Measurements from ENCODE around the gene MAST4. TPM values are rescaled to one million over a fixed set of nuclear protein-coding genes. Genes with fewer than 3 reads are reported as not detected.

MAST4 gene
- polyA plus RNA-seq, 2 of the 4 experiments (the other 2 are of a cell fraction), result 1.2 to 5.8 TPM

- H3K27ac ChIP-seq, result no peak overlapping the region
- no peak for ATAC-seq
- WGBS (ENCODE audit: missing lambda C conversion rate), result 18% methylated on average over 1 of the region's 1 CpG
- POLR2A ChIA-PET, result no interaction called here
- no peak overlapping the region for H3K4me3 ChIP-seq
- no peak for FAIRE-seq
- no peak for DNase-seq (ENCODE audit: low read depth in 1 of 2, low spot score in 1 of 2)
- H3K4me1 ChIP-seq, result no peaks in the 10 kb centered on the region
- TF ChIP-seq RARB (CRISPR knock-in tag; IDR thresholded peaks at IDR 0.05) (no peak), HOXA7 (CRISPR knock-in tag; IDR thresholded peaks at IDR 0.05) (no peak), POLR2A (IDR thresholded peaks at IDR 0.05; ENCODE audit: low read length) (no peak), EHMT2 (IDR thresholded peaks at IDR 0.05; ENCODE audit: low read depth) (no peak), MYC (IDR thresholded peaks at IDR 0.05; ENCODE audit: borderline replicate concordance, low read length) (no peak)
- TF ChIP-seq, protein P1, sequence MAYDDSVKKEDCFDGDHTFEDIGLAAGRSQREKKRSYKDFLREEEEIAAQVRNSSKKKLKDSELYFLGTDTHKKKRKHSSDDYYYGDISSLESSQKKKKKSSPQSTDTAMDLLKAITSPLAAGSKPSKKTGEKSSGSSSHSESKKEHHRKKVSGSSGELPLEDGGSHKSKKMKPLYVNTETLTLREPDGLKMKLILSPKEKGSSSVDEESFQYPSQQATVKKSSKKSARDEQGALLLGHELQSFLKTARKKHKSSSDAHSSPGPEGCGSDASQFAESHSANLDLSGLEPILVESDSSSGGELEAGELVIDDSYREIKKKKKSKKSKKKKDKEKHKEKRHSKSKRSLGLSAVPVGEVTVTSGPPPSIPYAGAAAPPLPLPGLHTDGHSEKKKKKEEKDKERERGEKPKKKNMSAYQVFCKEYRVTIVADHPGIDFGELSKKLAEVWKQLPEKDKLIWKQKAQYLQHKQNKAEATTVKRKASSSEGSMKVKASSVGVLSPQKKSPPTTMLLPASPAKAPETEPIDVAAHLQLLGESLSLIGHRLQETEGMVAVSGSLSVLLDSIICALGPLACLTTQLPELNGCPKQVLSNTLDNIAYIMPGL (CRISPR knock-in tag; IDR thresholded peaks at IDR 0.05; ENCODE audit: borderline replicate concordance), result no peak
- no peaks in the 10 kb centered on the region for H3K9me3 ChIP-seq
- CTCF ChIA-PET, result interaction anchor here (0.5 to 2.3 kb wide), 4 partner anchors 8 to 19 kb away, joined by 3 to 8 read pairs (median 5); no protein-coding TSS in a partner anchor
- H3K4me2 ChIP-seq, result no peak overlapping the region
Observed at GRCh38 chr5:66841264-66841663, 245.1 kb downstream of the MAST4 start.

DNA sequence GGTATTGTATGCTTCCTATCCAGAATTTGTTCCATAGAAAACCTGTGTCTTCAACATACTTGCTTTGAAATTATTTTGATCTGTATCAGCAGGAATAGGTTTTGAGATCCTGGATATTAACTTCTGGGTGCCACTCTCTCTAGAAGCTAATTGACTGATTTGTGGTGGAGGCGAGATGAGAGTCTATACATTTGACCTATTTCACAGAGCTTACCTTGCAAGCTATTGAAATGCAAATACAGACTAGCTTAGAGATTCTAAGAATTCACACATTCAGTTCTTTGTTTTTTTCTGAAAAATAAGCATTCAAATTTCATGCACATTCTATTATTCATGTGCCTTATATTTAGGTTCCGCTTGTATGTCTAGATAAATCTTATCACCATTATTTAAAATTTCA, 246.3 kb downstream of the MAST4 start:
- DNase-seq (ENCODE audit: low read depth in 1 of 2, low spot score in 1 of 2) (no peak), ATAC-seq (no peak), FAIRE-seq (peak; percentile 32)
- no peak for TF ChIP-seq CHD4 (IDR thresholded peaks at IDR 0.05; ENCODE audit: borderline replicate concordance)
- no peak for TF ChIP-seq HOXA7 (CRISPR knock-in tag; IDR thresholded peaks at IDR 0.05)
- no peak for TF ChIP-seq NFE2L2 (conservative IDR thresholded peaks at IDR 0.05; ENCODE audit: low read length)
- TF ChIP-seq HOXB13 (CRISPR knock-in tag; IDR thresholded peaks at IDR 0.05; ENCODE audit: low read depth), result no peak
- TF ChIP-seq, protein P1 (CRISPR knock-in tag; IDR thresholded peaks at IDR 0.05; ENCODE audit: borderline replicate concordance), result no peak
- no peak for TF ChIP-seq KDM1A (IDR thresholded peaks at IDR 0.05; ENCODE audit: low read depth)
- no peak for TF ChIP-seq CBX2 (IDR thresholded peaks at IDR 0.05; ENCODE audit: borderline replicate concordance, low read depth)
- TF ChIP-seq E2F6 (IDR thresholded peaks at IDR 0.05; ENCODE audit: borderline replicate concordance, low read depth), result no peak
- no peak for TF ChIP-seq SREBF2 (IDR thresholded peaks at IDR 0.05)
- no peak for TF ChIP-seq CHD2 (IDR thresholded peaks at IDR 0.05; ENCODE audit: low read length, partially characterized antibody)
- no peak overlapping the region for H3K4me2 ChIP-seq
- H3K4me1 ChIP-seq, result no peaks in the 10 kb centered on the region
- no peak overlapping the region for H3K4me3 ChIP-seq
- H3K9me3 ChIP-seq, result no peaks in the 10 kb centered on the region
- POLR2A ChIA-PET, result no interaction called here
- no peak overlapping the region for H3K27ac ChIP-seq
- WGBS (ENCODE audit: missing lambda C conversion rate), result 94% methylated on average over 2 of the region's 2 CpGs
- CTCF ChIA-PET, result interaction anchor here (2.3 kb wide), 1 partner anchor 12 kb away, joined by 6 read pairs; no protein-coding TSS in a partner anchor

- CTCF ChIA-PET, result interaction anchor here (2.3 kb wide), 1 partner anchor 12 kb away, joined by 6 read pairs; no protein-coding TSS in a partner anchor
Observed at GRCh38 chr5:66843065-66843464, 246.9 kb downstream of the MAST4 start.

More at GRCh38 chr5:66843065-66843464, 246.9 kb downstream of the MAST4 start:
- Histone ChIP-seq H3K9me3 (no peaks in the 10 kb centered on the region), H3K4me3 (no peak overlapping the region), H3K4me1 (no peaks in the 10 kb centered on the region), H3K27ac (no peak overlapping the region), H3K4me2 (no peak overlapping the region)
- no peak for FAIRE-seq
- no peak for DNase-seq (ENCODE audit: low read depth in 1 of 2, low spot score in 1 of 2)
- TF ChIP-seq HOXA7 (CRISPR knock-in tag; IDR thresholded peaks at IDR 0.05) (no peak), POLR2A (IDR thresholded peaks at IDR 0.05; ENCODE audit: low read length) (no peak), CHD4 (IDR thresholded peaks at IDR 0.05; ENCODE audit: borderline replicate concordance) (no peak), EHMT2 (IDR thresholded peaks at IDR 0.05; ENCODE audit: low read depth) (no peak)
- POLR2A ChIA-PET, result no interaction called here
- ATAC-seq, result no peak
- WGBS (ENCODE audit: missing lambda C conversion rate), result 66% methylated on average over 4 of the region's 4 CpGs

Data from A549 (cell line).